GM19455 (cell line): ENCODE results near the gene RELN.

Experiments
- ATAC-seq: cut with Tn5 transposase; IDR thresholded peaks from one replicate; pipeline ENCODE4 v1.9.1; 2021; ENCODE audit not compliant: unreplicated experiment

RELN gene

GRCh38 chr7:103729026-103729425 lies 260.4 kb downstream of the RELN start:
- no peak for ATAC-seq

DNA sequence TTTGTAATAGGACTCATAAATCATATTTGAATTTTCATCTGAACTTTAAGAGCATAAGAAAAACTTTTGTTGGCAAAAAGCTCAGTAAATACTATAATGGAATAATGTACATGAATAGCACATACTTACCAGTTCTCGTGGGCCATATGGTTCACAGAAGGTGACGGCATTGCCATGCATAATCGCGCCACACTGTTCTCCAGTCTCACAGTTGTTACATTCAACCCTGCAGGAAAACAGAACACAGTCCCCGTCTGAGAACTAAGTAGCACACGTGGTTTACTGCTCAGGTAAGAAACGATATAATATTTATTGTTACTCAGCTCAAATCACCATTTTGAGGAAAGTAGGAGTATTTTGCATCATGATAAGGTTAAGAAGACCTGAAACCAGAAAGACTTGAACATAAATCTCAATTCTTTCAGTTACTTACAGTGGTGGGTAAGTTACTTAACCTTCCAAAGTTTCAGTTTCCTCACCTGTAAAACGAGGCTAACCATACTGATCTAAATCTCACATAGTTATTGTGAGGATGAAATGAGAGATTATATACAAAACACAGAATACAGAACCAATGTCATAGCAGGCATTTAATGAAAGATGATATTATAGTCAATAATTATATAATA lies 261.4 kb downstream of the RELN start:
- ATAC-seq: no peak

GRCh38 chr7:103719070-103719469 lies 270.4 kb downstream of the RELN start:
- ATAC-seq: no peak

DNA sequence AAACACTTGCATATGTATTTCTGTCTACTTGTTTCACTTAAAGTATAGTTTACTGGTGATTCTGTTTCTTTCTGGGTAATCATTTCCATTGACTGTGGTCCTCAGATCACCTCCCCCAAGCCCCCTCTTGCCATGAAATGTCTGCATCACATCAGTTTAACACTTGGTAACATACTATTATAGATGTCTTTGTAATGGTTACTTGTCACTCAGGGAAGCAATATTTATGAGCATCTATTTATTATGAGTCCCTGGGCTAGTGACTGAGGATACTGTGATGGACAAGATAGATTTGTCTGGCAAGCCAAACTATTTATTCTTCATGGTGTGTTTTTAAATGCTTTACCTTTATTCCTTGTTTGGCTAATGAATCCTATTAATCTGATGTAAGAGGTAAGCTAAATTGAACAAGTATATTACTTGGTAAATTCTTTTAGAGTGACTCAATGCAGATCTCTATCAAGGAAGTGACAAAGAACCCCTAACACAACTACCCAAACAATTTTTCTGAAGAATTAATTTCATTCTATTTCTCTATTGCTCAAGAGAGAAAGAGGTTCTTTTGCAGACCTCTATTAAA lies 270.9 kb downstream of the RELN start:
- ATAC-seq: no peak

GRCh38 chr7:103717574-103717973 lies 271.9 kb downstream of the RELN start:
- no peak for ATAC-seq

DNA sequence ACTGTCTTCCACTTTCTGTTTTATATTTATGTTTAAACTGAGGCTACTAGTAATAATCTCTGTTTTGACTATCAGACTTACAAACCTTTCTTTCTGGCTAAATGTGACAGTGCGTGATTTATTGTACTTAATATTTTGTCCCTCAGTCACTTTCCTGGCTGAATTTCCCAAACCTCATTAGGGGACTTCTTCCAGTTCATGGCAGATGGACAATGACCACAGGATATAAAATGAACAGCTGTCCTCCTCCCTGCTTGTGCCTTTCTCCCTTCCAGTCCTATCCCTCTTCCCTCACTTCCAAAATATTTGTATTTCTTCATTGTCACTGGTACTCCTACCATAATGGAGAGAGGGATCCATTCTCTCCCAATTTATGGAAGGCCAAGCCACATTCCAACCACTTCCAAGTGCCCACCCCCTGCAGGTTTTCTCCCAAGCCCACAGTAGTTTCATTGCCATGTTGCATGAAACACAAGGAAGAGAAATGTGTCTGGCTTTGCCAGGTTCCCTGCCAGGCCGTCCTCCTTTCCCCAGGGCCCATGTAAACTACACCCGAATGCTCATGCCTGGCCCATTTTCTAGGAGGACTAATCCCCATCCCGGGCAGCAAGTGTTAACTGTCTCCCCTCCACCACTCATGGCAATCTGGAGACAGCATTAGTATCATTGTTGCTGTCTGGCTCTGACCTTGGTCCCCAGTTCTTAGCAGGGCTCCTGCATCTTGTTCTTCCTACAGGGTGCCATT lies 273.9 kb downstream of the RELN start:
- no peak for ATAC-seq

GRCh38 chr7:103714376-103714927 lies 275.0 kb downstream of the RELN start:
- ATAC-seq: no peak

- no peak for ATAC-seq
Measured at GRCh38 chr7:103712991-103713778, 276.3 kb downstream of the RELN start.

- ATAC-seq: no peak
Measured at GRCh38 chr7:103711413-103711812, 278.0 kb downstream of the RELN start.

DNA sequence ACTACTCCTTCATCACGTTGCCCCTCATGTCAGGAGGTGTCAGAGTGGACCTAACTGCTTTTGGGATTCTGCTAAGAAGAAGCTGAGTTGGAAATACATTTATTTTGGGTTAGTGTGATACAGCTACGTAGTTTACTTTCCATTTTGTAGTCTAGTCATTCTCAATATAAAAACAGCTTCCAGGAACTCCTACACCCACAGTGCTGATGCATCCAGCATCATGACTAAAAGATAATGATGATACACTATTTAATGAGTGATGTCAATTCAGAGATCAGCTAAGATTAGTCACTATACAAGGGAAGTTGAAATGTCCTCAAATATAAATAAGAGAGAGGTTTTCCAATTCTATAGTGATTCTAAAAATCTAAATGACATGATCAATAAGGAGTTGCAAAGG lies 279.2 kb downstream of the RELN start:
- ATAC-seq: no peak

- ATAC-seq: no peak
Measured at GRCh38 chr7:103706805-103707204, 282.7 kb downstream of the RELN start.

DNA sequence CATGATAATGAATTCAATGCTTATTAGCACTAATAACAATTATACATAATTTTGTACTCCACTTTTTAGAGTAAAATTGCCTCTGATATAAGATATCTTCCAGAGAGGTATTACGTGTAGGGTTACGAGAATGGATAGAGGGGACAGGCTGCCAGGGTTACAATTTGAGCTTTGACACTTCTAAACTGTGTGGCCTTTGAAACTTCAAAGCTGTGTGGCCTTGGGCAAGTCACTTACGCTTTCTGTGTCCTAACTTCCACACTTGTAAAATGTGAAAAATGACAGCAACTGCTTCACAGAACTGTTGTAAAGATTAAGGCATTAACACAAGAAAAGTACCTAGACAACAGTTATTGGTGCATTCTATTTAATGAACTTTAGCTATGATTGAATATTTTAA lies 283.9 kb downstream of the RELN start:
- no peak for ATAC-seq

GRCh38 chr7:103704701-103705100 lies 284.8 kb downstream of the RELN start:
- no peak for ATAC-seq

- ATAC-seq: no peak
Measured at GRCh38 chr7:103702982-103703381, 286.5 kb downstream of the RELN start.

- no peak for ATAC-seq
Measured at GRCh38 chr7:103702454-103702853, 287.0 kb downstream of the RELN start.

DNA sequence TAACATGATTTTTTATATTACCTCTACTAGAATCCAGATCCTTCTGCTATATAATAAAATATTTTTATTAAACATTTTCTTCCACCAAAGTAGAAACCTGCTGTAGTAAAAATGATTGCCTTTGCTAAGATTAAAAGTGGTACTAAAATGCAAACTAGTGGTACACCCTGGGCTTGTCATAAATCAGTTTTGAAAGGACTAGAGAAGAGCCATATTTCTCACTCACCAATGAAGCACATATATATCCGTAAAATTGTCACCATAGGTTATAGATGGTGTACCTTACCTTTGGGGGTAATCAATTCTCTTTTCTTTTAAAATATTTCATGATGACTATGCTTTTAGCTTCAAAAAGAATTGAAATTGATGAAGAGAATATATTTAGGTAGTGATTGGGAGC lies 290.4 kb downstream of the RELN start:
- no peak for ATAC-seq

DNA sequence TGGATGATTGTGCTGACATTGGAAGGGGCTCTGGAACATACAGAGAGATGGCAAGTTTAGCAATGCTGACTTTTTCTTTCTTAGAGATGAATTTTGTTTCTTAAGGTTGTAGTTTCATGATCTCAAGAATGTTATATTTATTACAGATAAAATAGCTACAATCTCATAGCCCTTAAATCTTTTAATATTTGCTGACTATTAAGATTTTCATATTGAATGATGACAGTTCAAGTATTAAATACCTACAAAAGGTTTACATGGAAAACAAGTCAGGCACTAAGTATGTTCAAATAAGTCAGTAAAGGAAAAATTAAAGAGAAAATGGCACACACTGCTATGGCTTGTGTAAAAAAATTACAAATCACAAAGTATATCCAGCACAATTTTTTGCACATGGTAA lies 291.4 kb downstream of the RELN start:
- ATAC-seq: no peak

DNA sequence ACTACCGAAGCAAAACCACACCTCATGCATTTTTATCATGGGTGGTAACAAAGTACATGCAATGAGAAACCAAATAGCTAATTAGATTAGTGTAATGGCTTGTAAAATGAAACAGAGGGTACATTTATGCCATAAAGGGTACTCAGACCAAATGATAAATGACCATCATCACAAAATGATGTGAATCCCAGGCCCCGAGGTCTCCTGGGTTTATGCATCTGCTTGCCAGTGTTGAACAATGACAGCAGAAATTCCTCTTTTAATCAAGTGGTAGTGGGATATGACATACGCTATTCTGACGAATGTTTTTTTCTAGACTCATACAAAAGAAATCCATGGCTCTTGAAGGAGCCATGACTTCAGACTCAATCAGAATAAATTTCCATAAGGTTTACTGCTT lies 293.9 kb downstream of the RELN start:
- ATAC-seq: no peak

DNA sequence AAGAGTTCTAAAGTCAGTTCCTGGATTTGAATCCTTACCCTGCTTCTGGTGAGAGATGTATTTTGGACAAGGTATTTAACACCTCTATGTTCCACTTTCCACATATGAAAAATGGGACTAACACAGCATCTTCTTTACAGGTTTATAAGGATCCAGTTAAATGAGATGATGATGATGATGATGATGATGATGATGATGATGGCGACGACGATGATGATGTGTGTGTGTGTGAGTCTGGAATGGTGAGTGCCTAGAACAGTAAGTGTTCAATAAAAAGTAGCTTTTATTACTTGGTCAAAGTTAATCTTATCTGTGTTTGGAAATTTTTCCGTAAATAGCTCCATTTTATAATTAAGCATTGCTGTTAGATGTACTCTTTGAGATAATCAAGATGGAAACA lies 295.2 kb downstream of the RELN start:
- no peak for ATAC-seq

GRCh38 chr7:103691291-103691690 lies 298.2 kb downstream of the RELN start:
- ATAC-seq: no peak

DNA sequence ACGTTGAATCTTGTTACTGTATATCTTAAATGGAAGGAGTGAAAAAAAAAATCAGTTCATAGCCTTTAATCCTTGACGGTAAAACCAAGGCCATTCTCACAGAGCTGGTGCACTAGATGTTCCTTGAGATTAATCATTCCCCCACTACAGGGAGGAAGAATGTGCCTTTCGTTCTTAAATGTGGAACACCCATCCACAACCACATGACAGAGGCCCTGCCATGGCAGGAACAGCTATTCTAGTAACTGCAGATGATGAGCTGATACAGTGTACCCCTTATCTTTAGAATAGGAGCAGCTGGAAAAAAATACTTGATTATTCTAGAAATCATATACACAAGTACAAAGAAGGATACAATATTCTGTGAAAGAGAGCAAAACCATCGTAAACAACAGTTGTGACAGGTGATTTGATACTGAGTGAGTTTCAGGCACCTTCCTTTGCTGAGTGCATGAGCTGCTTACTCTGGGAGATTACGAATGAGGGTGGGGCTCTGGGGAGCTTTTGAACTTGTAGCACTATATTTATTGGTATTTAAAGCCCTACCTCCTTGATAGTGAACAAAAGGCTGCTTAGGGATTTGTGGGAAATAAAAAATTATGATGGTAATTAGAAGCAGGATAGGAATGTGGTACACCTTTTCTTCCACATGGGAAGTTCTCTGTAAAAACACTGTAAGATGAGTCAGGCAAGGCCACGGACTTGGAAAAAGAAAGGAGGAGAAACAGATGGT lies 299.1 kb downstream of the RELN start:
- no peak for ATAC-seq
